Keratinocyte (primary cell): ENCODE data around the gene PLB1.

Source experiments
- CTCF ChIP-seq, 3 experiments: IDR thresholded peaks in 1 of 3; conservative IDR thresholded peaks in 1 of 3; optimal IDR thresholded peaks in 1 of 3; 2 replicates in 2 of 3; 3 replicates in 1 of 3; pipeline versions ENCODE3 to v1.5.1; 2011; ENCODE audit warnings: low read length in 3 of 3, mild to moderate bottlenecking in 3 of 3, moderate library complexity in 2 of 3, control low read depth in 1 of 3, inconsistent platforms in 1 of 3; ENCODE audit not compliant: insufficient read depth in 2 of 3; ENCODE audit errors: extremely low read depth in 1 of 3
- EZH2 ChIP-seq: IDR thresholded peaks from one replicate; pipeline ENCODE4 v1.6.1; 2012; ENCODE audit warnings: inconsistent platforms, mild to moderate bottlenecking, low read length, moderate library complexity

- no peak for TF ChIP-seq CTCF (optimal IDR thresholded peaks at IDR 0.05 in 1 of 3, IDR thresholded peaks at IDR 0.05 in 1 of 3, conservative IDR thresholded peaks at IDR 0.05 in 1 of 3; ENCODE audit: extremely low read depth in 1 of 3, insufficient read depth in 2 of 3, low read length in 3 of 3)
- no peak for TF ChIP-seq EZH2
Measured at GRCh38 chr2:28480403-28481049, 15.3 kb upstream of the PLB1 start.
